AML-193 (cell line): ENCODE results near the gene CAMTA1.
"Not testable (repeated sequence)": the region's sequence is repeated elsewhere in the genome, so short reads cannot be mapped to it uniquely, and the experiment has no call there.

ENCODE experiments used
- DNase-seq, 2 experiments: peaks; one replicate each; lab custom pipeline; 2025; lab: John Stamatoyannopoulos, UW

CAMTA1 gene, protein sequence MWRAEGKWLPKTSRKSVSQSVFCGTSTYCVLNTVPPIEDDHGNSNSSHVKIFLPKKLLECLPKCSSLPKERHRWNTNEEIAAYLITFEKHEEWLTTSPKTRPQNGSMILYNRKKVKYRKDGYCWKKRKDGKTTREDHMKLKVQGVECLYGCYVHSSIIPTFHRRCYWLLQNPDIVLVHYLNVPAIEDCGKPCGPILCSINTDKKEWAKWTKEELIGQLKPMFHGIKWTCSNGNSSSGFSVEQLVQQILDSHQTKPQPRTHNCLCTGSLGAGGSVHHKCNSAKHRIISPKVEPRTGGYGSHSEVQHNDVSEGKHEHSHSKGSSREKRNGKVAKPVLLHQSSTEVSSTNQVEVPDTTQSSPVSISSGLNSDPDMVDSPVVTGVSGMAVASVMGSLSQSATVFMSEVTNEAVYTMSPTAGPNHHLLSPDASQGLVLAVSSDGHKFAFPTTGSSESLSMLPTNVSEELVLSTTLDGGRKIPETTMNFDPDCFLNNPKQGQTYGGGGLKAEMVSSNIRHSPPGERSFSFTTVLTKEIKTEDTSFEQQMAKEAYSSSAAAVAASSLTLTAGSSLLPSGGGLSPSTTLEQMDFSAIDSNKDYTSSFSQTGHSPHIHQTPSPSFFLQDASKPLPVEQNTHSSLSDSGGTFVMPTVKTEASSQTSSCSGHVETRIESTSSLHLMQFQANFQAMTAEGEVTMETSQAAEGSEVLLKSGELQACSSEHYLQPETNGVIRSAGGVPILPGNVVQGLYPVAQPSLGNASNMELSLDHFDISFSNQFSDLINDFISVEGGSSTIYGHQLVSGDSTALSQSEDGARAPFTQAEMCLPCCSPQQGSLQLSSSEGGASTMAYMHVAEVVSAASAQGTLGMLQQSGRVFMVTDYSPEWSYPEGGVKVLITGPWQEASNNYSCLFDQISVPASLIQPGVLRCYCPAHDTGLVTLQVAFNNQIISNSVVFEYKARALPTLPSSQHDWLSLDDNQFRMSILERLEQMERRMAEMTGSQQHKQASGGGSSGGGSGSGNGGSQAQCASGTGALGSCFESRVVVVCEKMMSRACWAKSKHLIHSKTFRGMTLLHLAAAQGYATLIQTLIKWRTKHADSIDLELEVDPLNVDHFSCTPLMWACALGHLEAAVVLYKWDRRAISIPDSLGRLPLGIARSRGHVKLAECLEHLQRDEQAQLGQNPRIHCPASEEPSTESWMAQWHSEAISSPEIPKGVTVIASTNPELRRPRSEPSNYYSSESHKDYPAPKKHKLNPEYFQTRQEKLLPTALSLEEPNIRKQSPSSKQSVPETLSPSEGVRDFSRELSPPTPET (N-terminal part only)

DNA sequence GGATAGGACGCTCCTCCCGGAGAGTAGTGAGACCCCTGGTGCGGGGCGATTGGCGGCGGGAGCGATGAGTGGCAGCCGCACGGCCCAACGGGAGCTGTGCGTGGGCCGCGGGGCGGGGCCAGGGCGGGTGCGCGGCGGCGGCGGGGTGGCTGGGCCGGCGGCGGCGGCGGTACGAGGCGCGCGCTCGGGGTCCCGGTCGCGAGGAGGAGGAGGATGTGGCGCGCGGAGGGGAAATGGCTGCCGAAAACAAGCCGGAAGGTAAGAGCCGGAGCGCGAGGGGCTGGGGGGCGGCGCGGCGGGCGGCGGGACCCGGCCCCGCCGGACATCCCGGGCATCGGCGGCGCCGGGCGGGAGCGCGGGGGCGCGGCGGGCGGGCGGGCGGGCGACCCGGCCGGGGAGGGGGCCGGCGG lies at the start of gene CAMTA1:
Gene CAMTA1, plus strand, starts transcription at position 137 of the 410 bp plus-strand sequence. Its CDS starts 77 bp downstream, at position 214.
- no peak for DNase-seq

DNA sequence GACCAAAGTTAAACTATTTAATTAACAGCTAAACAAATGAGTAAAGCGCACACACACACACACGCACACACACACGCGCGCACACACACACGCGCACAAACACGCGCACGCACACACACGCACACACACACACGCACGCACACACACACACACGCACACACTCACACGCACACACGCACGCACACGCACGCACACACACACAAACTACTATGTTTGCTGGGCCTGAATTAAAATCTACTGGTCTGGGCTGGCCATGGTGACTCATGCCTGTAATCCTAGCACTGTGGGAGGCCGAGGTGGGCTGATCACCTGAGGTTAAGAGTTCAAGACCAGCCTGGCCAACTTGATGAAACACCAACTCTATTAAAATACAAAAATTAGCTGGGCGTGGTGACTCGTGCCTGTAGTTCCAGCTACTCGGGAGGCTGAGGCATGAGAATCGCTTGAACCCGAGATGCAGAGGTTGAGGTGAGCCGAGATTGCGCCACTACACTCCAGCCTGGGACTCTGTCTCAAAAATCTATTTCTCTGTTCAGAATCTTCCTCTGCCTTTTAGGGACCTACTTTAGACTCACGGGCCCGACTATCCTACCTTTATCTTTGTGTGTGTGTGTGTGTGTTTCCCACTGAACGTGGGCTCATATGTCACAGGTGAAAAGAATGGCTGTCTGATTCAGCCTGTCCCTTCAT lies 46.1 kb upstream of the CAMTA1 start:
- DNase-seq: no peak

DNA sequence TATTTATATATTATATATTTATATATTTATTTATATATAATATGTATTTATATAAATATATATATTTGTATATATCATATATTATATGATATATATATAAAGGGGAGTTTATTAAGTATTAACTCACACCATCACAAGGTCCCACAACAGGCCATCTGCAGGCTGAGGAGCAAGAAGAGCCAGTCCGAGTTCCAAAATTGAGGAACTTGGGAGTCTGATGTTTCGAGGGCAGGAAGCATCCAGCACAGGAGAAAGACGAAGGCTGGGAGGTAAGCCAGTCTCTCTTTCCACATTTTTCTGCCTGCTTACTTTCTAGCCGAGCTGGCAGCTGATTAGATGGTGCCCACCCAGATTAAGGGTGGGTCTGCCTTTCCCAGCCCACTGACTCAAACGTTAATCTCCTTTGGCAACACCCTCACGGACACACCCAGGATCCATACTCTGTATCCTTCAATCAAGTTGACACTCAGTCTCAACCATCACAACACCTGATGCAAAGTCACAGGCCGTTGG lies 42.5 kb upstream of the CAMTA1 start:
- not testable (repeated sequence) for DNase-seq

DNA sequence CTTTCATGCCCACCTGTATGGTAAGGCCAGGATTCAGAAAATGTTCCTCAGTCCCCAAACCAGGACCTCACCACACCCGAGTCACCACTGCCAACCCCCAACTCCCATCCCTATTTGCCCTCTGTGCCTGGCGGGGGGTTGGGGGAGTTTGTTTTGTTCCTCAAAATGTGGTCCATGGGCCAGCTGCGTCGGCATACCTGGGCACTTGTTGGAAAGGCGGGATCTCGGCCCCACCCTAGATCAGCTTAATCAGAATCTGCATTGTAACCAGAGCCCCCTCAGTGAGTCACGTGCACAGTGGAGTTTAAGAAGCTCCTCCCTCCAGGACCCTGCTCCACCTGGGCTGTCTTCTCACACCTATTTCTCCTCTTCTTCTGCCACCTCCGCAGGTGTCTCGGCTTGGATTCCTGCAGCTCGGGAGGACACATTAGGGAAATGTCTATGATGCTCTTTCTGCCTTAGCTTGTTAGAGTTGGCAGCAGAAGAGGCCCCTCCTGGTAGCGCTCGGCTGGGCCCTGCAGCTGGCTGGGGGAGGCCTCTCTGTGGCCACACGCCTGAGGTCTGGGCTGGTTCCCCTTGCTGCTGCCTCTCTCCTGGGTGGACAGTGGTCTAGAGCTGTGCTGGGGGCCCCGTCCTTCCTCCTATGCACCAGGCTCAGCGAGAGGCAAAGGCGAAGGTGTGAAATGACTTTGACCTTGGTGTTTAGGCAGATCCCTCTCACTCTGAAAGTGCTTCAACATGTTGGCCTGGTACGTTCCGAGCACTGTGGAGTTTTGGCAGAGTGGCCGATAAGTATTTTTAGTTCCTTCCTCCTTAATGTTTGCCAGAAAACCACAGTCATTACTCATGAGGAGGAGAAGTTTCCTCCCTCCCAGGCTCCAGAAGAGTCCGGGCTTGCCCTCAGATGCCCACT lies 41.8 kb upstream of the CAMTA1 start:
- peak; percentile 83 to 84 for DNase-seq

DNA sequence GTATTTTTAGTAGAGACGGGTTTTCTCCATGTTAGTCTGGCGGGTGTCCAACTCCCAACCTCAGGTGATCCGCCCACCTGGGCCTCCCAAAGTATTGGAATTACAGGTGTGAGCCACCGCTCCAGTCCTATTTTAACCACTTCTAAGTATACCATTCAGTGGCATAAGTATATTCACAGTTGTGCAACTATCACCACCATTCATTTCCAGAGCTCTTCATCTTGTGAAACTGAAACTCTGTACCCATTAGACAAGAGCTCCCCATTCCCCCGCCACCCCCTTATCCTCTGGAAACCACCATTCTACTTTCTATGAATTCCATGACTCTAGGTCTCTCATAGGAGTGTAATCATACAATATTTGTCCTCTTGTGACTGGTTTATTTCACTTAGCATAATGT lies 40.2 kb upstream of the CAMTA1 start:
- no peak for DNase-seq

DNA sequence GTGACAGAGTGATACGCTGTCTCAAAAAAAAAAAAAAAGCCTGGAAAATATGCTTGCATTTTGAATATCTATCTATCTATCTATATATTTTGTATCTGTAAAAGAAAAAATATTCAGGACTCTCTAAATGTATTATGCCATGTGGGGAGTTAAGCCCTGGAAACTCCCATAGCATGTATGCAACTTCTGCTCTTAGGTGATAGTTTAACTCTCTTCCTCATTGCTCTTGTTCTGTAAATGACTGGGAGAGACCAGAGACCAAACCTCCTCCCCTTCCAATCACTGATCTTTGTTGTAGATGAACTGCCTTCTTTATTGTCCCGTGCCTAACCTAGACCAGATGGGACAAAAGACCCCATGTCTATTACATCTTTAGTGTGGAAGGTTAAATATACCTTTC lies 37.6 kb upstream of the CAMTA1 start:
- DNase-seq: no peak

DNA sequence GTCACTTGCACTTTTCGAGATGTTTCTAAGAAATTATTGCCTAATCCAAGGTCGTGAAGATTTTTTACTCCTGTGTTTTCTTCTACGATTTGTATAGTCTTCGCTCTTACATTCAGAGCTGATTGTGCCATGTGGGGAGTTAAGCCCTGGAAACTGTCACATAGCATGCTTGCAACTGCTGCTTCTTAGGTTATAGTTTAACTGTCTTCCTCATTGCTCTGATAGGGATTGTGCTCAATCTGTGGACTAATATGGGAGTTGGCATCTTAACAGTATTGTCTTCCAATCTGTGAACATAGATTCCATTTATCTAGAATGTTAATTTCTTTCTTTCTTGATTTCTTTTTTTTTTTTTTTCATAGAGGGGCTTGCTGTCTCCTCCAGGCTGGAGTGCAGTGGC lies 34.8 kb upstream of the CAMTA1 start:
- no peak for DNase-seq

DNA sequence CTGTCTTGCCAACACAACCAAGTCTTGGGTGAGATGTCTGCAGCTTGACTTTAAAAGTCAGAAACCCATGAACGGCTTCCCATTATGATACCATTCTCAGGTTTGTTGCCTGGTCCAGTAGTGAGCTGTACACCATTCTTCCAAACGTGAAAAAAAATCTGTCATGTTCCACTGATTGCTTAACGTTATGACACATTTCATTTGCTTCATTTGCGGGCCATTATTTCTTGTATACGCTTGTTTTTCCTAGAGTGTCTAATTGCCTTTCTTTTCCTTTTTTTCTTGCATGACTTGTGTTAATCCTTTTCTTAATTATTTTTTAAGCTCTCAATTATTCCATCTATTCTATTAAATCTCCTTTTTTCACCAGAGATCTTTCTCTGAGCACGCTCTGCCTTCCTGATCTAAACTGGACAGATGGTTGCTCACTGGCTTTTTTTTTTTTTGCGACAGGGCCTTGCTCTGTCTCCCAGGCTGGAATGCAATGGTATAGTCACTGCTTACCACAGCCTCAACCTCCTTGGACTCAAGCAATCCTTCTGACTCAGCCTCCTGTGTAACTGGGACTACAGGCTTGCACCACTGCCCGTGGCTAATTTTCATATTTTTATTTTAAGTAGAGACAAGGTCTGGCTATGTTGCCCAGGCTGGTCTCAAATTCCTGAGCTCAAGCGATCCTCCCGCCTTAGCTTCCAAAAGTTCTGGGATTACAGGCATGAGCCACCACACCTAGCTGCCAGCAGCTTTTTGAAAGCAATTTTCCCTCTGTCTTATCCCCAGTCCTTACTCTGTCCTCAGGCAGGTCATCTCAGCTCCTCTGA lies 31.7 kb upstream of the CAMTA1 start:
- DNase-seq: no peak

DNA sequence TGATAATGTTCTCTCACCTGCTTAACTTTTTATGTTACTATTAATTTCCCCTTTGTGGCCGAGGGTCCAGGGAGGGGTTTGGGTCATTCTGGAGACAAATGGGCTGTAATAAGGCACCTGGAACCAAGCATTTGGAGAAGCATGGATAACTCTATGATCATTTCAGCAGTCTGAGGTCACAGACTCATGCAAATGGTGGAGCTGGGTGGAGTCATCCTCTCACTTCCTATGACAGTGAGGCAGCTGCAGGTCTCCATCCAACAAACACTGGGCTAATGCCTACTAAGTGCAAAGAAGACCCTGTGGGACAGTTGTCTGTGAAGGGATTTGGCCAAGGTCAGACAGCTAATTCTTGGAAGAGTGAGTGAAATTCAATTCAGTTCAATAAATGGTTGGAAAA lies 28.8 kb upstream of the CAMTA1 start:
- DNase-seq: no peak

DNA sequence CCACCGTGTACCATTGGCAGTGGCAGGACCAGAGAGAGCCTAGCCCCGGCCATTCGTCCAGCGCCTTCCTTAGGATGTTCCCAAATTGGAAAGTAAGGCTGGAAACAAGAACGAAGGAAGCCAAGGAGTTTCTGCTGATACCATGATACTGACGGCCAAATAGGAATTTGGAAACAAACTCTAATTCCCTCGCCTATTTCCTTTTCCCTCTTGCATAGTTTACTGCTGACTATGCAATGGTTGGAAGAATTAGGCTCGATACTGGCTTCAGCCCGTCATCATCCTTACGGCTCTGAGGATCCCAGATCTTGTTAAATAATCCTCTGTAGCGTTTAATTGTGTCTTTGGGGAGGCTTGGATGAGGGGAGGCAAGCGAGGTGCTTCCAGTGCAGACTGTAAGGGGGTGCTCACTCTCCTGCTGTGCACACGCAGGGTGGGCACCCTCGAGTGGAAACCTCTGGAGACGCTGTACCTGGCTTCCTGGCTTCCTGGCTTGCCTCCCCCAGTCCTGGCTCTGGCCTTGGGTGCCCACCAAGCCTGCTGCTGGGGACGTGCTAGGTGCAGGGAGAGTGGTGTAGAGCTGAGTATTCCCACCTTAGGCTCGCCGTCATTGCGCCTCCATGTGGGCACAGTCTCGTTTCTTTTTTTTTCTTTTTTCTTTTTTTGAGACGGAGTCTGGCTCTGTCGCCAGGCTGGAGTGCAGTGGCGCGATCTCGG lies 27.4 kb upstream of the CAMTA1 start:
- DNase-seq: no peak

DNA sequence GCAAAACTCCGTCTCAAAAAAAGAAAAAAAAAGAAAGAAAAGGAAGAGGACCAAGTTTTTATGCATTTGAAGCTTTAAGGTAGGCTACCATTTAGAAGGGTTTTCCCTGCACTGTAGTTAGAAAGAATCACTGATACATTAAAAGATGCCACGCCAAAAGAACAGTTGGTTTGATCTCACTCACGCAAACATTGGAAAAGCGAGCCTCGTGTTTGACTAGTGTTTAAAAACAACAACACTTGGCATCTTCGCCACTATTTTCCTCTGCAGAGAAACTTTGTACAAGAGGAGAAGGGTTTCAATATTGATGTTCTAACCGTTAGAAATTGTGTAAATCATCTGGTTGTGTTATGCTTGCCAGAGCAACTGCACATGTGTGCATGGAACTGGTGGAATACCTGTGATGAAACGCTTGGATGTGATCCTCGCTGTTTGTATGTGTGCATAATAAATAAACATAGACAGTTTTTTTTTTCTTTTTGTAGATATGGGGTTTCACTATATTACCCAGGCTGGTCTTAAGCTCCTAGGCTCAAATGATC lies 24.0 kb upstream of the CAMTA1 start:
- no peak for DNase-seq

DNA sequence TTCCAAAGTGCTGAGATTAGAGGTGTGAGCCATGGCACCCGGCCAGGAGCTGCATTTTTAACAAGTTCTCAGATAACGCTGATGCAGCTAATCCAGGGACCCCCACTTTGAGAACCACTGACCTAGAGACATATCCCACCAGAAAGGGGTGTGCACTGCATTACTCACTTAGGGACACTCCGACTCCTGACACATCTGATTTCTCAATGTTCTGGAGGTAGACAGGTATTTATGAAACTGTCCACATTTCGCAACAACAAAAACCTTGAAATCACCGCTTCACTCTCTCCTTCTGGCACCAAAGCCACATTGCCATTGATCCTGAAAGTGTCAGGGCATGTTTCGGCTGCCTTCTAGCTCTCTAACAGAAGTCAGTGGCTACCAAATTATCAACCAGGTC lies 23.2 kb upstream of the CAMTA1 start:
- no peak for DNase-seq

DNA sequence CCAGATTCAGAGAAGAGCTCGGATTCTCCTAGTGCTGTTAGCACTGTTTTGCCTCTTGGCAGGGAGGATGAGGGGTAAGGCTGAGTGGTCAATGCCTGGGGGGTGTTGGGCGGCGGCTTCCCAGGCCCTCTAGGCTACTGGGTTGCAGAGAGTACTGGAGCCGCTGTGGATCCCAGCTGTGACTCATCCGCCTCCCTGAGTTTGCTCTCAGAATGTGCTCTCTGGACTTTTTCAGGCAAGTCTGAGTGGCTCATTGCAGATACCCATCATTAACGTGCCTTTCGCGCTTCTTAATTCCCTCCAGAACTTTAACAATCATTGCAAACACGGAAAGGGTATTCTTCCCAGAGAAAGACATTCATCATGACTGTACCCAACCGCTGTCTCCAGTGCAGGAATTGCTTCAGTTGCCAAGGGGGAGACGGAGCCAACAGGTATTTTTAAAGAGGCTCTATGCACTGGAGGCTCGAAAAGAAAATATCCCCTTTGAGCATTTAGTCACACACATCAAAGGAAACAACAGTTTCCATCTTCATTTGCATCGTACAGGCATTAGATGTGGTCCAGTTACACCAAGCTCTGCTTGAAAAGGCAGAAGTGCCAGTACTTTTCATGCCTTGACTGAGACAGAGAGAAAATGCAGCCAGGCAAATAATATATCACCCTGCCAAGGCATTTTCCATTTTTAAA lies 14.4 kb upstream of the CAMTA1 start:
- no peak for DNase-seq

DNA sequence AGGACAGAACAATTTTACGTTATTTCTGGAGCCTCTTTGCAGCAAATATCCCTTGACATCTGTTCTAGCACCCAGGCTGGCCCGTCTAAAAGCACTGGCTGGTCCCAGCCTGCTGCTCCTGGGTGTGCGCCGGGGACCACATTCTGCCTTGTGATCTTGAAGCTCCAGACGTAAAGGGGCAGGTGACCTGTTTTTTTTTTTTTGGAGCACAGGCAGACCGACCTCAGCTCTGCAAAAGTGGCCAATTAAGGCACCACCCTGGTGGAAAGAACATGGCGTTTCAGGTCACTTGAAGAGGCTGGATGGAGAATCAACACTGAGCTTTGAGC lies 13.8 kb upstream of the CAMTA1 start:
- no peak for DNase-seq

DNA sequence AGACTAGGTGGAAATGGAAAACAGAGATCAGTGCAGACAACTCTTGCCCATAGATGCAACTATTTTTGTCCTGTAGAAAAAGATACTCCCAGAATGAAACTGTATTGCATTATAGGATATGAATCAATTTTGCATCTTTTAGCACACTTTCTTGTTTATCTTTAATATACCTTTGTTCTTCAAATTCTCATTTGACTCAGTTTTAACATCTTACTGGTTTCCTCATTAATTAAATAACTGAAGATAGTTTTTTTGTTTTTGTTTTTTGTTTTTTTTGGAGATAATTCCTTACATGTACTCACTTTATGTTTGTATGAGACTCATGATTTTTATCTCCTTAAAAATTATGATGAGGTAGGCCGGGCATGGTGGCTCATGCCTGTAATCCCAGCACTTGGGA lies 10.9 kb upstream of the CAMTA1 start:
- no peak for DNase-seq

DNA sequence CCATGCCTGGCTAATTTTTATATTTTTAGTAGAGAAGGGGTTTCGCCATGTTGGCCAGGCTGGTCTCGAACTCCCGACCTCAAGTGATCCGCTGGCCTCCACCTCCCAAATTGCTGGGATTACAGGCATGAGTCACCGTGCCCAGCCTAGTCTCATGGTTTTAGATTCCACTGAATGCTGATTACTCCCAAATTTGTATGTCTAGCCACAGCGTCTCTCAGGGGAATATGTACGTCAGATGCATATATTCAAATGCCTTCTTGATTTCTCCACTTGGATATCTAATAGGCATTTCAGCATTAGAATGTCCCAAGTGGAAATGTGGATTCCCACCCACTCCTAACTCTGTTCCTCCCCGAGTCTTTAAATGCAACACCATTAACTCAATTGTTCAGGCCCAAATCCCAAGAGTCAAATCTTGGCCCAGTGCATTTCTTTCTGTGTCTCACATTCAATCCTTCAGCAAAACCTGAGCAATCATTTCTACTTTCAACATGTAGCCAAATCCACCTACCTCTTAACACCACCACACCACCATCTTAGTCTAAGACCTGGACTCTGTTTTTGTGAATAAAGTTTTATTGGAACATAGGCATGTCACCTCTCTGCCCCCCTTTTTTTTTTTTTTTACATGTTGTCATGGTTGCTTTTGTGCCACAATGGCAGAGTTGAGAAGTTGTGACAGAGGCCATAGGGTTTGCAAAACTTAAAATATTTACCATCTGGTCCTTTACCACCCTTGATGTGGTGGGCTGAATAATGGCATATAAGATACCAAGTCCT lies 9.8 kb upstream of the CAMTA1 start:
- DNase-seq: no peak

DNA sequence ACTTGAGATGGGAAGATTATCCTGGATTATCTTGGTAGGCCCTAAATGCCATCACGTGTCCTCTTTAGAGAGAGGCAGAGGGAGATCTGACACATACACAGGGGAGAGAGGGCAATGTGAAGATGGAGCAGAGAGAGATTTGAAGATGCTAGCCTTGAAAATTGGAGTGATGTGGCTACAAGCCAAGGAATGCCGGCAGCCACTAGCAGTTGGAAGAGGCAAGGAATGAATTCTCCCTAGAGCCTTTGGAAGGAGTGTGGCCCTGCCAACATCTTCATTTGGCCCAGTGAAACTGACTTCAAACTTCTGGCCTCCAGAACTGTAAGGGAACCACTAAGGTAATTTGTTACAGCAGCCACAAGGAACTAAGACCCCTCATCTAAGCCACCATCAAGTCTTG lies 8.9 kb upstream of the CAMTA1 start:
- no peak for DNase-seq
